SK-N-SH (cell line): ENCODE data around the gene C9. TPM values are rescaled to one million over a fixed set of nuclear protein-coding genes. Genes with fewer than 3 reads are reported as not detected.

ENCODE experiments used
- CTCF ChIA-PET: fragments of 300-600, 350-600 bp; formaldehyde crosslinking; extraction: SDS; loops from one replicate; lab custom pipeline; 2021; lab: Yijun Ruan, JAX
- POLR2A ChIA-PET: fragments of 350-600 bp; sonication (Branson Sonifier 250); formaldehyde crosslinking; extraction: SDS; loops from one replicate; lab custom pipeline; 2020; ENCODE audit warnings: antibody characterized with exemption, inconsistent platforms; lab: Yijun Ruan, JAX
- DNase-seq: peaks from one replicate; pipeline ENCODE4 v3.0.0; 2012
- H2AFZ ChIP-seq: fragments of 200-600 bp; sonication (generic); 2 replicates; pipeline ENCODE4 v1.8.1; 2016; ENCODE audit warnings: antibody characterized with exemption, mild to moderate bottlenecking, low read depth
- H3F3A ChIP-seq: fragments of 200-600 bp; sonication (generic); replicated peaks from 2 replicates; pipeline ENCODE3; 2016; ENCODE audit warnings: antibody characterized with exemption, mild to moderate bottlenecking; ENCODE audit not compliant: insufficient read depth
- H3K27ac ChIP-seq, 2 experiments: fragments of 200-500 bp in 1 of 2; fragments of 200-600 bp in 1 of 2; sonication (Bioruptor generic) in 1 of 2; sonication (generic), shearing (Covaris generic) in 1 of 2; 2 replicates each; pipeline versions ENCODE4 v1.5.1 to v1.6.1; 2014 to 2016; ENCODE audit warnings: low read depth in 2 of 2, inconsistent platforms in 1 of 2, low read length in 1 of 2, mild to moderate bottlenecking in 1 of 2, mixed read lengths in 1 of 2
- H3K27me3 ChIP-seq: fragments of 200-600 bp; sonication (generic), shearing (Covaris generic); 2 replicates; pipeline ENCODE4 v1.6.1; 2016; ENCODE audit warnings: mixed run types; ENCODE audit not compliant: insufficient read depth
- H3K36me3 ChIP-seq, 2 experiments: fragments of 200-500 bp in 1 of 2; fragments of 200-600 bp in 1 of 2; sonication (Bioruptor generic) in 1 of 2; sonication (generic) in 1 of 2; replicated peaks in 1 of 2; 2 replicates each; pipeline versions ENCODE3 to v1.5.1; 2014 to 2016; ENCODE audit warnings: low read length in 1 of 2, mild to moderate bottlenecking in 1 of 2; ENCODE audit not compliant: insufficient read depth in 2 of 2, control insufficient read depth in 1 of 2
- H3K4me1 ChIP-seq, 2 experiments: fragments of 200-500 bp in 1 of 2; fragments of 200-600 bp in 1 of 2; sonication (Bioruptor generic) in 1 of 2; sonication (generic), shearing (Covaris generic) in 1 of 2; 2 replicates each; pipeline versions ENCODE4 v1.5.1 to v1.6.1; 2014 to 2016; ENCODE audit warnings: low read depth in 1 of 2, low read length in 1 of 2, mixed run types in 1 of 2; ENCODE audit not compliant: insufficient read depth in 2 of 2, control insufficient read depth in 1 of 2
- H3K4me2 ChIP-seq: fragments of 200-600 bp; sonication (generic), shearing (Covaris generic); 2 replicates; pipeline ENCODE4 v1.6.1; 2017; ENCODE audit warnings: mixed run types
- H3K4me3 ChIP-seq, 2 experiments: fragments of 200-500 bp in 1 of 2; fragments of 200-600 bp in 1 of 2; sonication (Bioruptor generic) in 1 of 2; sonication (generic), shearing (Covaris generic) in 1 of 2; 2 replicates each; pipeline versions ENCODE4 v1.5.1 to v1.8.1; 2014 to 2016; ENCODE audit warnings: low read depth in 2 of 2, inconsistent platforms in 1 of 2, low read length in 1 of 2, mild to moderate bottlenecking in 1 of 2, mixed read lengths in 1 of 2, moderate library complexity in 1 of 2
- H3K79me2 ChIP-seq: fragments of 200-600 bp; sonication (generic); 2 replicates; pipeline ENCODE4 v1.8.1; 2017; ENCODE audit warnings: mild to moderate bottlenecking; ENCODE audit not compliant: insufficient read depth
- H3K9ac ChIP-seq: fragments of 200-600 bp; sonication (generic); 2 replicates; pipeline ENCODE4 v1.6.1; 2017; ENCODE audit warnings: mixed run types
- H3K9me2 ChIP-seq: fragments of 200-600 bp; sonication (generic); 2 replicates; pipeline ENCODE4 v1.6.1; 2017; ENCODE audit warnings: mixed run types
- H3K9me3 ChIP-seq: fragments of 200-600 bp; sonication (generic); 2 replicates; pipeline ENCODE4 v1.6.1; 2017; ENCODE audit warnings: mixed run types, mild to moderate bottlenecking, moderate library complexity
- H4K20me1 ChIP-seq: fragments of 200-600 bp; sonication (generic); 2 replicates; pipeline ENCODE4 v1.6.1; 2017; ENCODE audit warnings: mild to moderate bottlenecking, mixed run types; ENCODE audit not compliant: insufficient read depth
- CHD2 ChIP-seq: fragments of 150-350 bp; IDR thresholded peaks from 2 replicates; pipeline ENCODE4 v1.6.1; 2018; ENCODE audit warnings: low read length; ENCODE audit not compliant: partially characterized antibody
- ELF1 ChIP-seq: IDR thresholded peaks from 2 replicates; pipeline ENCODE4 v1.4.0; 2012
- FOSL2 ChIP-seq: IDR thresholded peaks from 2 replicates; pipeline ENCODE4 v1.4.0; 2012; ENCODE audit warnings: low read depth, mild to moderate bottlenecking, moderate library complexity, borderline replicate concordance
- FOXJ3 ChIP-seq: sonication (generic); formaldehyde crosslinking; IDR thresholded peaks from 2 replicates; pipeline ENCODE4 v1.5.1; 2020; ENCODE audit warnings: mild to moderate bottlenecking, missing genetic modification reagents
- MEF2A ChIP-seq: IDR thresholded peaks from 2 replicates; pipeline ENCODE4 v1.4.0; 2012; ENCODE audit warnings: low read depth, borderline replicate concordance
- RCOR1 ChIP-seq: fragments of 150-350 bp; IDR thresholded peaks from 2 replicates; pipeline ENCODE4 v1.6.1; 2017; ENCODE audit warnings: antibody characterized with exemption, low read length
- REST ChIP-seq: IDR thresholded peaks from 2 replicates; pipeline ENCODE4 v1.6.1; 2012; ENCODE audit warnings: mild to moderate bottlenecking, low read depth, low read length, moderate library complexity
- RFX5 ChIP-seq: IDR thresholded peaks from 2 replicates; pipeline ENCODE4 v1.6.1; 2012; ENCODE audit warnings: mild to moderate bottlenecking, improper control_type of control experiment, low read length
- SIN3A ChIP-seq: IDR thresholded peaks from 2 replicates; pipeline ENCODE4 v1.6.1; 2012; ENCODE audit warnings: low read depth, mild to moderate bottlenecking, low read length, moderate library complexity, borderline replicate concordance
- SMC3 ChIP-seq: IDR thresholded peaks from 2 replicates; pipeline ENCODE4 v1.6.1; 2012; ENCODE audit warnings: low read depth, low read length, improper control_type of control experiment
- polyA plus RNA-seq, 3 experiments: library from polyadenylated mRNA; depleted of rRNA; stranded (reverse); fragments of >200 nt; gene quantifications; 2 replicates each; pipeline ENCODE4 v1.2.3, GENCODE V29; 2012
- TF ChIP-seq, protein P1 (sequence below): IDR thresholded peaks from 2 replicates; pipeline ENCODE4 v1.4.0; 2012; ENCODE audit warnings: low read depth
- TF ChIP-seq, protein P2 (sequence below): fragments of 200-600 bp; sonication (generic); IDR thresholded peaks from 2 replicates; pipeline ENCODE4 v1.6.1; 2017; ENCODE audit warnings: antibody characterized with exemption, mild to moderate bottlenecking, moderate library complexity
- TF ChIP-seq, protein P3 (sequence below): fragments of 150-350 bp; IDR thresholded peaks from 2 replicates; pipeline ENCODE4 v1.6.1; 2016; ENCODE audit warnings: mild to moderate bottlenecking, low read depth, low read length

C9 gene
- polyA plus RNA-seq, 1 of the 3 experiments (the other 2 are of a cell fraction): not detected

GRCh38 chr5:39255406-39255805 is 108.9 kb downstream of the C9 start (continued):
- TF ChIP-seq, protein P1, sequence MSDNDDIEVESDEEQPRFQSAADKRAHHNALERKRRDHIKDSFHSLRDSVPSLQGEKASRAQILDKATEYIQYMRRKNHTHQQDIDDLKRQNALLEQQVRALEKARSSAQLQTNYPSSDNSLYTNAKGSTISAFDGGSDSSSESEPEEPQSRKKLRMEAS: no peak
- no peak for TF ChIP-seq SIN3A
- TF ChIP-seq, all 33 proteins: peak for 0

GRCh38 chr5:39254671-39255070 is 109.6 kb downstream of the C9 start:
- H3K36me3 ChIP-seq: no peaks in the 10 kb centered on the region
- no peak overlapping the region for H3K4me2 ChIP-seq
- H3K9me3 ChIP-seq: no peaks in the 10 kb centered on the region
- no peak overlapping the region for H3K27ac ChIP-seq
- H2AFZ ChIP-seq: no peak overlapping the region
- H3F3A ChIP-seq: no peaks in the 10 kb centered on the region
- no peak for DNase-seq
- TF ChIP-seq, protein P1: no peak
- TF ChIP-seq, protein P2, sequence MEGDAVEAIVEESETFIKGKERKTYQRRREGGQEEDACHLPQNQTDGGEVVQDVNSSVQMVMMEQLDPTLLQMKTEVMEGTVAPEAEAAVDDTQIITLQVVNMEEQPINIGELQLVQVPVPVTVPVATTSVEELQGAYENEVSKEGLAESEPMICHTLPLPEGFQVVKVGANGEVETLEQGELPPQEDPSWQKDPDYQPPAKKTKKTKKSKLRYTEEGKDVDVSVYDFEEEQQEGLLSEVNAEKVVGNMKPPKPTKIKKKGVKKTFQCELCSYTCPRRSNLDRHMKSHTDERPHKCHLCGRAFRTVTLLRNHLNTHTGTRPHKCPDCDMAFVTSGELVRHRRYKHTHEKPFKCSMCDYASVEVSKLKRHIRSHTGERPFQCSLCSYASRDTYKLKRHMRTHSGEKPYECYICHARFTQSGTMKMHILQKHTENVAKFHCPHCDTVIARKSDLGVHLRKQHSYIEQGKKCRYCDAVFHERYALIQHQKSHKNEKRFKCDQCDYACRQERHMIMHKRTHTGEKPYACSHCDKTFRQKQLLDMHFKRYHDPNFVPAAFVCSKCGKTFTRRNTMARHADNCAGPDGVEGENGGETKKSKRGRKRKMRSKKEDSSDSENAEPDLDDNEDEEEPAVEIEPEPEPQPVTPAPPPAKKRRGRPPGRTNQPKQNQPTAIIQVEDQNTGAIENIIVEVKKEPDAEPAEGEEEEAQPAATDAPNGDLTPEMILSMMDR: no peak
- TF ChIP-seq CHD2 (no peak), RCOR1 (no peak), SMC3 (no peak), MEF2A (no peak), FOXJ3 (CRISPR knock-in tag) (no peak), RFX5 (no peak), ELF1 (no peak), REST (no peak), FOSL2 (no peak)
- TF ChIP-seq, protein P3, sequence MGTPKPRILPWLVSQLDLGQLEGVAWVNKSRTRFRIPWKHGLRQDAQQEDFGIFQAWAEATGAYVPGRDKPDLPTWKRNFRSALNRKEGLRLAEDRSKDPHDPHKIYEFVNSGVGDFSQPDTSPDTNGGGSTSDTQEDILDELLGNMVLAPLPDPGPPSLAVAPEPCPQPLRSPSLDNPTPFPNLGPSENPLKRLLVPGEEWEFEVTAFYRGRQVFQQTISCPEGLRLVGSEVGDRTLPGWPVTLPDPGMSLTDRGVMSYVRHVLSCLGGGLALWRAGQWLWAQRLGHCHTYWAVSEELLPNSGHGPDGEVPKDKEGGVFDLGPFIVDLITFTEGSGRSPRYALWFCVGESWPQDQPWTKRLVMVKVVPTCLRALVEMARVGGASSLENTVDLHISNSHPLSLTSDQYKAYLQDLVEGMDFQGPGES: no peak
- ChIA-PET POLR2A (no interaction called here), CTCF (interaction anchor here (1.2 kb wide), 1 partner anchor 37 kb away, joined by 4 read pairs; no protein-coding TSS in a partner anchor)
- H3K4me3 ChIP-seq: no peak overlapping the region
- no peaks in the 10 kb centered on the region for H3K4me1 ChIP-seq
- H3K27me3 ChIP-seq: peaks cover 19% of the 10 kb centered on the region; the same call in 1 of the 2 replicates
- no peak overlapping the region for H3K9ac ChIP-seq
- H3K9me2 ChIP-seq: no peaks in the 10 kb centered on the region
- no peaks in the 10 kb centered on the region for H4K20me1 ChIP-seq
- H3K79me2 ChIP-seq: no peaks in the 10 kb centered on the region
